Spleen (tissue), 11 donors: ENCODE measurements around the gene MTMR11. TPM values are rescaled to one million over a fixed set of nuclear protein-coding genes. Genes with fewer than 3 reads are reported as not detected.

ENCODE experiments used
- DNase-seq: peaks from one replicate; pipeline ENCODE4 v3.0.0-alpha.2; 2020
- H3K27ac ChIP-seq, 8 donors: fragments of 200-600 bp; sonication (generic) in 7 of 8; 1 replicate in 4 of 8; 2 replicates in 4 of 8; pipeline versions ENCODE4 v1.5.0 to v1.8.0; 2016 to 2021; ENCODE audit warnings: inconsistent platforms in 4 of 8, mild to moderate bottlenecking in 4 of 8, moderate library complexity in 1 of 8
- H3K27me3 ChIP-seq, 7 donors: fragments of 200-600 bp; sonication (generic) in 6 of 7; replicated peaks in 1 of 7; 1 replicate in 4 of 7; 2 replicates in 3 of 7; pipeline versions ENCODE4 v1.5.0 to v1.8.0; 2016 to 2021; ENCODE audit warnings: inconsistent platforms in 3 of 7, mild to moderate bottlenecking in 1 of 7
- H3K36me3 ChIP-seq, 6 donors: fragments of 200-600 bp; sonication (generic) in 5 of 6; 1 replicate in 4 of 6; 2 replicates in 2 of 6; pipeline versions ENCODE4 v1.5.0 to v1.8.0; 2016 to 2021; ENCODE audit warnings: inconsistent platforms in 2 of 6
- H3K4me1 ChIP-seq, 6 donors: fragments of 200-600 bp; sonication (generic) in 5 of 6; 1 replicate in 3 of 6; 2 replicates in 3 of 6; pipeline versions ENCODE4 v1.5.0 to v1.8.0; 2016 to 2021; ENCODE audit warnings: inconsistent platforms in 3 of 6
- H3K4me3 ChIP-seq, 8 donors: fragments of 200-600 bp; sonication (generic) in 7 of 8; 1 replicate in 4 of 8; 2 replicates in 4 of 8; pipeline versions ENCODE4 v1.5.0 to v1.8.0; 2016 to 2021; ENCODE audit warnings: inconsistent platforms in 4 of 8, mild to moderate bottlenecking in 4 of 8, moderate library complexity in 2 of 8
- H3K9me3 ChIP-seq, 8 donors: fragments of 200-600 bp; sonication (generic) in 7 of 8; 1 replicate in 4 of 8; 2 replicates in 4 of 8; pipeline versions ENCODE4 v1.5.0 to v1.8.0; 2016 to 2021; ENCODE audit warnings: inconsistent platforms in 4 of 8
- POLR2A ChIP-seq, 3 donors: fragments of 450-650 bp; IDR thresholded peaks; one replicate each; pipeline ENCODE4 v1.5.1; 2017; ENCODE audit warnings: antibody characterized with exemption in 3 of 3, mild to moderate bottlenecking in 1 of 3
- POLR2AphosphoS5 ChIP-seq, 3 donors: sonication (generic); formaldehyde crosslinking; IDR thresholded peaks; one replicate each; pipeline ENCODE4 v1.5.1; 2017; ENCODE audit warnings: antibody characterized with exemption in 3 of 3
- WGBS, 5 donors: extraction: QIAGEN DNeasy Blood & Tissue Kit in 3 of 5; methylation state at CpG; one replicate each; pipeline versions ENCODE4 v1.1.5 to v1.1.7; 2013 to 2018; 5-methylcytosine and 5-hydroxymethylcytosine counted together
- intact Hi-C: fragments of 100-400 bp; cut with DNase I; formaldehyde crosslinking; loops from one replicate; pipeline ENCODE4 v1.15.0; 2023; ENCODE audit warnings: low total_unique reads
- polyA plus RNA-seq, 3 donors: library from polyadenylated mRNA; stranded (reverse); fragments of 200-250 nt; gene quantifications; one replicate each; pipeline ENCODE4 v1.2.1, GENCODE V29; 2013
- total RNA-seq, 7 donors: library from RNA; depleted of rRNA in 3 of 7; stranded (reverse); fragments of >200 nt in 3 of 7; fragmentation: NEBNext Ultra II Directional in 4 of 7; extraction: Animal tissue kit (Norgen Biotek cat#: 25700) in 4 of 7; gene quantifications; one replicate each; pipeline versions ENCODE4 v1.1.0 to v1.2.1, GENCODE V29; 2016 to 2021
- TF ChIP-seq, protein P1 (sequence below), 11 experiments: fragments of 200-600 bp in 7 of 11; fragments of 450-650 bp in 4 of 11; sonication (generic) in 4 of 11; IDR thresholded peaks in 8 of 11; conservative IDR thresholded peaks in 3 of 11; 1 replicate in 7 of 11; 2 replicates in 4 of 11; pipeline versions ENCODE4 v1.4.0 to v1.8.0; 2016 to 2021; ENCODE audit warnings: antibody characterized with exemption in 11 of 11, inconsistent platforms in 4 of 11, mild to moderate bottlenecking in 1 of 11
- donor health status: healthy with polysubstance abuse.
- donor health status: DM: no; HTN: no; CAD: no; lungs with moderate emphysema.
- donor health status: DM: no; HTN: no; CAD: no.
- donor health status: Bipolar disorder and iron deficiency.
- donor health status: healthy.
- donor health status: DM: no; HTN: no; CAD: no.
- donor health status: DM: yes; HTN: yes; CAD: no.

The MTMR11 gene
- total and polyA plus RNA-seq, 10 donors = 1.4 to 16.2 (median 5.8) TPM

GRCh38 chr1:149927563-149928400, 8.9 kb downstream of the MTMR11 start, which contains the start of gene SF3B4:
SF3B4 (minus strand) TSS chr1:149927803; CDS start chr1:149927759, 44 bp downstream.
- peaks cover 14 to 41% (median 38%) of the 10 kb centered on the region in 6 donors for H3K36me3 ChIP-seq
- H3K4me1 ChIP-seq = peaks cover 24 to 69% (median 42%) of the 10 kb centered on the region in 6 donors
- no peaks in the 10 kb centered on the region for H3K9me3 ChIP-seq
- TF ChIP-seq POLR2A (IDR thresholded peaks at IDR 0.05) (peak in 2 of 3 donors; percentile 76 to 94), POLR2AphosphoS5 (IDR thresholded peaks at IDR 0.05) (peak in 2 of 3 donors; percentile 99)
- TF ChIP-seq, protein P1, sequence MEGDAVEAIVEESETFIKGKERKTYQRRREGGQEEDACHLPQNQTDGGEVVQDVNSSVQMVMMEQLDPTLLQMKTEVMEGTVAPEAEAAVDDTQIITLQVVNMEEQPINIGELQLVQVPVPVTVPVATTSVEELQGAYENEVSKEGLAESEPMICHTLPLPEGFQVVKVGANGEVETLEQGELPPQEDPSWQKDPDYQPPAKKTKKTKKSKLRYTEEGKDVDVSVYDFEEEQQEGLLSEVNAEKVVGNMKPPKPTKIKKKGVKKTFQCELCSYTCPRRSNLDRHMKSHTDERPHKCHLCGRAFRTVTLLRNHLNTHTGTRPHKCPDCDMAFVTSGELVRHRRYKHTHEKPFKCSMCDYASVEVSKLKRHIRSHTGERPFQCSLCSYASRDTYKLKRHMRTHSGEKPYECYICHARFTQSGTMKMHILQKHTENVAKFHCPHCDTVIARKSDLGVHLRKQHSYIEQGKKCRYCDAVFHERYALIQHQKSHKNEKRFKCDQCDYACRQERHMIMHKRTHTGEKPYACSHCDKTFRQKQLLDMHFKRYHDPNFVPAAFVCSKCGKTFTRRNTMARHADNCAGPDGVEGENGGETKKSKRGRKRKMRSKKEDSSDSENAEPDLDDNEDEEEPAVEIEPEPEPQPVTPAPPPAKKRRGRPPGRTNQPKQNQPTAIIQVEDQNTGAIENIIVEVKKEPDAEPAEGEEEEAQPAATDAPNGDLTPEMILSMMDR (IDR thresholded peaks at IDR 0.05 in 8 of 11, conservative IDR thresholded peaks at IDR 0.05 in 3 of 11) = peak in 4 of 11 experiments; percentile 8 to 37 (median 26)
- no peaks in the 10 kb centered on the region for H3K27me3 ChIP-seq
- peak; percentile 99 for DNase-seq
- intact Hi-C loops = no loop called here
- peak within 1 kb of the TSS; percentile 93 to 99 (median 98) for H3K27ac ChIP-seq
- WGBS, 5 donors = 0% methylated on average over 28 to 47 of the region's 47 CpGs
- H3K4me3 ChIP-seq = peak within 1 kb of the TSS; percentile 78 to 98 (median 92)

DNA sequence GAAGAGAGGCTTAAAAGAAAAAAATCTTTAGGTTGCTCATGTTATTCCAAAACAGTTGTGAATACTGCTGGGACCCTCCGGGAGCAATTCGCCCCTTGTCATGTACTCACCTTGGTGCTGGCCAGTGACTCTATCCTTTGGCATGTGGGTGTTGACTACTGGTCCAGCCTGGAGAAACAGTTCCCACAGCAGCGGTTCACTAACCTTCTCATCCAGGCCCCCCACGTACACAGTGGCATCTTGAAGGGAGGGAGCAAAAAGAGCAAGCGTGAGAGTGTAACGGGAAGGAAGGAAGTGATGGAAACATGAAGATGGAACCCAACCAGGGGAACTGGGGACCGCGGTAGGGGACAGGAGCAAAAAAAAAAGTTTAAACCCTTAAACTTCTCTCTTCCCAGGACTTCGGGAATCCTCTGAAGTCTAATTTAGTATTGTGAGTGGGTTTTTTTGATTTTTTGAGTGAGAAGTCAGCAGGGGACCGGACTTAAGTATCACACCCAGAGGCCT, 9.6 kb downstream of the MTMR11 start:
- TF ChIP-seq POLR2AphosphoS5 (IDR thresholded peaks at IDR 0.05) (no peak), POLR2A (IDR thresholded peaks at IDR 0.05) (no peak)
- TF ChIP-seq, protein P1 (IDR thresholded peaks at IDR 0.05 in 8 of 11, conservative IDR thresholded peaks at IDR 0.05 in 3 of 11) = no peak
- DNase-seq = no peak
- Histone ChIP-seq H3K27me3 (no peaks in the 10 kb centered on the region), H3K36me3 (peaks cover 19 to 48% (median 45%) of the 10 kb centered on the region in 6 donors), H3K4me1 (peaks cover 24 to 69% (median 42%) of the 10 kb centered on the region in 6 donors), H3K9me3 (no peaks in the 10 kb centered on the region), H3K4me3 (peak overlapping the region; percentile 78 to 98 (median 92)), H3K27ac (peak overlapping the region; percentile 93 to 99 (median 98))
- WGBS, 5 donors = 3 to 5% (median 3%) methylated on average over 10 of the region's 10 CpGs
- intact Hi-C loops = no loop called here

DNA sequence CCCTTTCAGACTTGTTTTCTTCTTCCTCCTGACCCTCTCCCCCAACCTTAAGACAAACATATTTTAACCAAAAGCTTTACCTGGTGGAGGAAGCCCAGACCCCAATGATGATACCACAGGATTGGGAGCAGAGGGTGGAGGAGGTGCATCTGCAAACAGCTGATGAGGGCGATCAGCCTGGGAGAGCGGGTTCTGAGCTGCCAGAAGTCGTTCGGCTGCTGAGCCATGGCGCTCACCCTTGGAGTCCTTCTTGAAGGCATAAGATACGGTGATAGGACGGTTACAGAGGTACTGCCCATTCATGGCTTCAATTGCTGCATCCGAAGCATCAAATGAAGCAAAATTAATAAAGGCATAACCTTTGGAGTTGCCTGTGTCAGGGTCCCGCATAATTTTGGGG, 10.4 kb downstream of the MTMR11 start:
- Histone ChIP-seq H3K4me1 (peaks cover 24 to 67% (median 42%) of the 10 kb centered on the region in 6 donors), H3K36me3 (peaks cover 19 to 56% (median 47%) of the 10 kb centered on the region in 6 donors), H3K9me3 (no peaks in the 10 kb centered on the region), H3K27ac (no peak overlapping the region), H3K27me3 (no peaks in the 10 kb centered on the region), H3K4me3 (peak overlapping the region in 4 of 8 donors; percentile 81 to 97 (median 90))
- intact Hi-C loops = no loop called here
- DNase-seq = no peak
- 95 to 98% (median 96%) methylated on average over 9 of the region's 9 CpGs for WGBS, 5 donors
- TF ChIP-seq, protein P1 (IDR thresholded peaks at IDR 0.05 in 8 of 11, conservative IDR thresholded peaks at IDR 0.05 in 3 of 11) = no peak
- TF ChIP-seq POLR2A (IDR thresholded peaks at IDR 0.05) = no peak
- TF ChIP-seq POLR2AphosphoS5 (IDR thresholded peaks at IDR 0.05) = no peak

GRCh38 chr1:149925751-149926150, 10.9 kb downstream of the MTMR11 start:
- peaks cover 19 to 59% (median 47%) of the 10 kb centered on the region in 6 donors for H3K36me3 ChIP-seq

More at GRCh38 chr1:149925751-149926150, 10.9 kb downstream of the MTMR11 start:
- no peak for DNase-seq
- Histone ChIP-seq H3K27ac (no peak overlapping the region), H3K27me3 (no peaks in the 10 kb centered on the region), H3K9me3 (no peaks in the 10 kb centered on the region), H3K4me3 (peak overlapping the region in 1 of 8 donors; percentile 84), H3K4me1 (peaks cover 24 to 63% (median 42%) of the 10 kb centered on the region in 6 donors)
- 66 to 96% (median 87%) methylated on average over 2 of the region's 2 CpGs for WGBS, 5 donors
- intact Hi-C loops = no loop called here
- TF ChIP-seq POLR2AphosphoS5 (IDR thresholded peaks at IDR 0.05) = no peak
- no peak for TF ChIP-seq POLR2A (IDR thresholded peaks at IDR 0.05)
- TF ChIP-seq, protein P1 (IDR thresholded peaks at IDR 0.05 in 8 of 11, conservative IDR thresholded peaks at IDR 0.05 in 3 of 11) = no peak
